Peyer's patch (tissue), 4 donors: ENCODE data around the gene TMEM121B.

Experiments
- POLR2A ChIP-seq, 2 donors: fragments of 450-650 bp; IDR thresholded peaks; one replicate each; pipeline ENCODE4 v1.5.1; 2017; ENCODE audit warnings: antibody characterized with exemption in 2 of 2, mild to moderate bottlenecking in 2 of 2, moderate library complexity in 2 of 2
- TF ChIP-seq, protein P1 (sequence below), 6 experiments: fragments of 450-650 bp in 4 of 6; fragments of 200-600 bp in 2 of 6; sonication (generic) in 1 of 6; IDR thresholded peaks; one replicate each; pipeline ENCODE4 v1.5.1; 2017 to 2019; ENCODE audit warnings: antibody characterized with exemption in 6 of 6, mild to moderate bottlenecking in 3 of 6, moderate library complexity in 1 of 6

DNA sequence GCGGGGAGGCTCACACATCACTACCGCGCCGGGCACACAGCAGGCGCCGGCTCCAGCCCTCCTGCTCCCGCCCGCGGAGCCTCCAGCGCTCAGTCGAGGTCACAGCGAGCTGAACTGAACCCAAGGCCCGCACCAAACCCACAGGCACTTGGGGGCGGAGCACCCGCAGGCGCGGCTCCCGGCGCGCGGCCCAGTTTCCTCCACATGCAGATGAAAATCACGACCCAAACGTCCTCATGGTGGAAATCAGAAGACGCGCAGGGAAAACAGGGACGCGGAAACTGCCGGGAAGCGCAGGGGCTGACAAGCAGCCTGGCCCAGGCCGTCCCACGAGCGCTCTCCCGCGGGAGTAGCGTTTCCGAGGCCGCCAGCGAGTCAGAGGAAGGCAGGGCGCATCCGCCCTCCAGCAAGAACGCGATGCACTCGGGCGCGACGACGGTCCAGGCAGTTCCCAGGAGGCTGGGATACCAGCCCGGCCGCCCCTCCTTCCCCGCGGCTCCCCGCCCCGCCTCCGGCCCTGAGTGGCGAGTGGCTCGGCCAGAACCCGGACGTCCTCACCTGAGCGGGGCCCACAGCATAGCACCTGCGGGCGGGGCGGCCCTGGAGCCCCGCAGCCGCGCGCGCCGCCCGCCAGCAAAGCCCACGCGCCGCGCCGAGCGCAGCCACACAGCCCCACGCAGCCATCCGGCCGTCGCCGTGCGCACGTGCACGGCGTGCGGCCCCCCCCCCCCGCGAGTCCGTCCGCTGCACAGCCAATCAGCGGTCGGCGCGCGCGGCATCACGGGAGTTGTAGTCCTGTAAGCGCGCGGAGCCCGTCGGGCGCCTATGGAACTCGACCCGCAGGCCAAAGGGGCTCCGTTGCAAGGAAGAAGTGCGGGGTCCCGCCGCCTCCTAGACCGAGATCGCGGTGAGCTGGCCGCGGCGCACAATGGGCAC lies 37.7 kb upstream of the TMEM121B start, which contains the start of gene HDHD5:
- TF ChIP-seq, protein P1, sequence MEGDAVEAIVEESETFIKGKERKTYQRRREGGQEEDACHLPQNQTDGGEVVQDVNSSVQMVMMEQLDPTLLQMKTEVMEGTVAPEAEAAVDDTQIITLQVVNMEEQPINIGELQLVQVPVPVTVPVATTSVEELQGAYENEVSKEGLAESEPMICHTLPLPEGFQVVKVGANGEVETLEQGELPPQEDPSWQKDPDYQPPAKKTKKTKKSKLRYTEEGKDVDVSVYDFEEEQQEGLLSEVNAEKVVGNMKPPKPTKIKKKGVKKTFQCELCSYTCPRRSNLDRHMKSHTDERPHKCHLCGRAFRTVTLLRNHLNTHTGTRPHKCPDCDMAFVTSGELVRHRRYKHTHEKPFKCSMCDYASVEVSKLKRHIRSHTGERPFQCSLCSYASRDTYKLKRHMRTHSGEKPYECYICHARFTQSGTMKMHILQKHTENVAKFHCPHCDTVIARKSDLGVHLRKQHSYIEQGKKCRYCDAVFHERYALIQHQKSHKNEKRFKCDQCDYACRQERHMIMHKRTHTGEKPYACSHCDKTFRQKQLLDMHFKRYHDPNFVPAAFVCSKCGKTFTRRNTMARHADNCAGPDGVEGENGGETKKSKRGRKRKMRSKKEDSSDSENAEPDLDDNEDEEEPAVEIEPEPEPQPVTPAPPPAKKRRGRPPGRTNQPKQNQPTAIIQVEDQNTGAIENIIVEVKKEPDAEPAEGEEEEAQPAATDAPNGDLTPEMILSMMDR (IDR thresholded peaks at IDR 0.05) = no peak
- peak; percentile 47 to 53 for TF ChIP-seq POLR2A (IDR thresholded peaks at IDR 0.05)
